Activated T-helper 17 cell treated with anti-CD3 and anti-CD28 coated beads, Interleukin-2, amount 50 U/mL, for 72 hours (primary cell): ENCODE results near the gene KRTAP19-3. TPM values are rescaled to one million over a fixed set of nuclear protein-coding genes. Genes with fewer than 3 reads are reported as not detected.
"Not testable (repeated sequence)": the region's sequence is repeated elsewhere in the genome, so short reads cannot be mapped to it uniquely, and the experiment has no call there.

Experiments
- ATAC-seq: fragments of 150-1000 bp; cut with Tn5 transposase; replicated peaks from 2 replicates; pipeline ENCODE4 v1.10.0; 2021; ENCODE audit warnings: mild to moderate bottlenecking, moderate library complexity
- H3K27ac Mint-ChIP-seq: one replicate; pipeline ENCODE4 v1.8.0; 2022; ENCODE audit warnings: mixed read lengths
- H3K27me3 Mint-ChIP-seq: one replicate; pipeline ENCODE4 v1.8.0; 2022; ENCODE audit warnings: mixed read lengths
- H3K36me3 Mint-ChIP-seq: one replicate; pipeline ENCODE4 v1.8.0; 2022; ENCODE audit warnings: low read depth, mild to moderate bottlenecking, mixed read lengths
- H3K4me1 Mint-ChIP-seq: one replicate; pipeline ENCODE4 v1.8.0; 2022; ENCODE audit warnings: mixed read lengths
- H3K4me3 Mint-ChIP-seq: one replicate; pipeline ENCODE4 v1.8.0; 2022; ENCODE audit warnings: mild to moderate bottlenecking, mixed read lengths
- H3K9me3 Mint-ChIP-seq: one replicate; pipeline ENCODE4 v1.8.0; 2022; ENCODE audit warnings: mixed read lengths
- total RNA-seq, 2 donors: library from RNA; stranded (reverse); gene quantifications; one replicate each; pipeline ENCODE4 v1.2.3, GENCODE V29; 2022

Gene KRTAP19-3
- total RNA-seq: not detected

DNA sequence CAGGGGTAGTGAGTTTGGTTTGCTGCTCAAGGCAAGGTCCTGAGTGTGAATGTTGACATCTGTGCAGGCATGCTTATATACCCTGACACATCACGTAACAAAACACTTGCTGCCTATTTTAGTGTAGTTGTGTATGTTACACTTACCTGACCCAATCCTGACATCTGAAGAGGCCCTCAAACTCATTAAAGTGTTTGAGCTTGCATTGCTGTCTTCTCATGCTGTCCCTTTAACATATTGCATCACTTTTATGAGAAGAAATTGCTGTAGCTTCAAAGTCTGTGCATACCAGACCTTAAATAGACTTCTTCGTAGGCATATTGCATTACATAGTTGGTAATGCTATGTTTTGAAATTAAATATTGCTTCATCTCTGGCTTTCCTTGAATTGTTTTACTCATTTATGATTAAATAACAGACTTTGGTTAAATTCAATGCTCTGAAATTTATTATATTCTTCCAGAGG lies at the start of gene KRTAP19-3:
Gene KRTAP19-3 (minus strand): TSS at position 51 of the 466 bp plus-strand sequence. CDS start 56 bp downstream, outside the sequence.
- Mint-ChIP-seq H3K9me3 (no peaks in the 10 kb centered on the region), H3K27ac (no peak within 1 kb of the TSS), H3K36me3 (no peaks in the 10 kb centered on the region), H3K27me3 (no peaks in the 10 kb centered on the region), H3K4me3 (no peak within 1 kb of the TSS), H3K4me1 (no peaks in the 10 kb centered on the region)
- ATAC-seq: no peak

DNA sequence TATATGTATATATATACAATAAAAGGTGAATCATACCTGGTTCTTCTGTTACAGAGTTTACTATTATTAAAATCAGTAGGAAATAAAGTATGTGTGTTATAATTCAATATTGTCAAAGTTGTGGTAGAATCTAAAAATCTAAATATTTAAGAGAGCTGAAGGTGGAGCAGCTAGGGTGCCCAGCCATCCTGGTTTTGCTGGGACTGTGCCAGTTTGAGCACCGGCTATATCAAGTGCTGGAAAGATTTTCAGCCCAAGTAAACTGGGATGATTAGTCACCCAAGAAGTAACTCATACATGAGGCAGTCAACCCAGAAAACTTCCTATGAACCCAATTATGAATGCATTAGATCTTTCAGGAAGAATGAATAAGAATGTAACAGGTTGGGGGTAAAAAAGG lies 27.1 kb upstream of the KRTAP19-3 start:
- no peaks in the 10 kb centered on the region for H3K4me1 Mint-ChIP-seq
- no peaks in the 10 kb centered on the region for H3K36me3 Mint-ChIP-seq
- H3K4me3 Mint-ChIP-seq: no peak overlapping the region
- H3K27ac Mint-ChIP-seq: no peak overlapping the region
- ATAC-seq: no peak
- peaks cover 4% of the 10 kb centered on the region for H3K9me3 Mint-ChIP-seq
- H3K27me3 Mint-ChIP-seq: no peaks in the 10 kb centered on the region

GRCh38 chr21:30515681-30516080 lies 23.9 kb upstream of the KRTAP19-3 start:
- no peak overlapping the region for H3K4me3 Mint-ChIP-seq
- no peaks in the 10 kb centered on the region for H3K27me3 Mint-ChIP-seq
- H3K4me1 Mint-ChIP-seq: no peaks in the 10 kb centered on the region
- H3K36me3 Mint-ChIP-seq: no peaks in the 10 kb centered on the region
- ATAC-seq: no peak
- H3K9me3 Mint-ChIP-seq: peaks cover 4% of the 10 kb centered on the region
- H3K27ac Mint-ChIP-seq: no peak overlapping the region

DNA sequence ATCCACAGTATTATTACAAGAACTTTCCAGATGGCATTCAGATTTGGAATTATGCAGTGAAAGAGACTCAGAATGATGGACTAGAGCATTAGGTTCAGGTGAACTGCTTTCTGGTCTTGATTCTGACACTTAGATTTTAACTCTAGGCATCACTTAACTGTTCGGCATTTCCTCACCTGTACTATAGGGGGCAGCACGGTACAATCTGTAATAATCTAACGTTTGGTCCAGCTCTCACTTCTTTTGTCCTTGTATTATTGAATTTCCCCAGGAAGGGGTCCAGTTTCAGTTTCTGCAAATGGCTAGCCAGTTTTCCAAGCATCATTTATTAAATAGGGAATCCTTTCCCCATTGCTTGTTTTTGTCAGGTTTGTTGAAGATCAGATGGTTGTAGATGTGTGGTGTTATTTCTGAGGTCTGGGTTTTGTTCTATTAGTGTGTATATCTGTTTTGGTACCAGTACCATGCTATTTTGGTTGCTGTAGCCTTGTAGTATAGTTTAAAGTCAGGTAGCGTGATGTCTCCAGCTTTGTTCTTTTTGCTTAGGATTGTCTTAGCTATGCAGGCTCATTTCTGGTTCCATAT lies 13.9 kb upstream of the KRTAP19-3 start:
- H3K4me1 Mint-ChIP-seq, H3K36me3 Mint-ChIP-seq, H3K27ac Mint-ChIP-seq, H3K4me3 Mint-ChIP-seq, H3K9me3 Mint-ChIP-seq, ATAC-seq: not testable (repeated sequence)
- H3K27me3 Mint-ChIP-seq: peaks cover 20% of the 10 kb centered on the region

DNA sequence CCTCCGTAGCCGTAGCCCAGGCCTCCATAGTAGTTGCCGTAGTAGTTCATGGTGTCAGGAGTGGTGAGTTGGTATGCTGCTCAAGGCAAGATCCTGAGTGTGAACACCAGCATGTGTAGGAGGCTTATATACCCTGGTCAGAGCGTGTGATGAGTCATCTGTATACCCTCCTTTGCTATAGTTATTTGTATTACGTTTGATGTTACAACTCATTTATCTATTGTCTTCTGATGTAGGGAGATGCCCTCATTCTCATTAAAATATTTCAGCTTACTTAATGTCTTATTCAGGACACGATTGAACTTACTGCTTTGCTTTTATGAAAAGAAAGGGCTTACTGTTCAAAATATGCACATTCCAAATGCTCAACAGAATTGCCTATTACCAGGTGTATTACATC lies 10.2 kb upstream of the KRTAP19-3 start, which contains the start of gene KRTAP19-5:
Gene KRTAP19-5 (minus strand): TSS at position 101 of the 400 bp plus-strand sequence. CDS start 51 bp downstream, at position 50.
- Mint-ChIP-seq H3K4me1 (no peaks in the 10 kb centered on the region), H3K27ac (no peak within 1 kb of the TSS), H3K4me3 (no peak within 1 kb of the TSS), H3K36me3 (no peaks in the 10 kb centered on the region), H3K9me3 (no peaks in the 10 kb centered on the region), H3K27me3 (peaks cover 14% of the 10 kb centered on the region)
- ATAC-seq: no peak

GRCh38 chr21:30497065-30497464 lies 5.3 kb upstream of the KRTAP19-3 start, which contains the start of gene KRTAP19-4:
TSS of gene KRTAP19-4 (minus strand) at chr21:30497165. CDS start at chr21:30497110, 55 bp downstream.
- H3K36me3 Mint-ChIP-seq: no peaks in the 10 kb centered on the region
- no peaks in the 10 kb centered on the region for H3K9me3 Mint-ChIP-seq
- no peaks in the 10 kb centered on the region for H3K27me3 Mint-ChIP-seq
- no peak within 1 kb of the TSS for H3K27ac Mint-ChIP-seq
- ATAC-seq: no peak
- no peak within 1 kb of the TSS for H3K4me3 Mint-ChIP-seq
- H3K4me1 Mint-ChIP-seq: no peaks in the 10 kb centered on the region

GRCh38 chr21:30487336-30487735 lies 4.5 kb downstream of the KRTAP19-3 start, which contains the start of gene KRTAP19-2:
TSS of gene KRTAP19-2 (minus strand) at chr21:30487436. CDS start at chr21:30487348, 88 bp downstream.
- H3K9me3 Mint-ChIP-seq: peaks cover 6% of the 10 kb centered on the region
- no peak within 1 kb of the TSS for H3K4me3 Mint-ChIP-seq
- no peaks in the 10 kb centered on the region for H3K27me3 Mint-ChIP-seq
- no peaks in the 10 kb centered on the region for H3K36me3 Mint-ChIP-seq
- no peak for ATAC-seq
- no peak within 1 kb of the TSS for H3K27ac Mint-ChIP-seq
- H3K4me1 Mint-ChIP-seq: no peaks in the 10 kb centered on the region

DNA sequence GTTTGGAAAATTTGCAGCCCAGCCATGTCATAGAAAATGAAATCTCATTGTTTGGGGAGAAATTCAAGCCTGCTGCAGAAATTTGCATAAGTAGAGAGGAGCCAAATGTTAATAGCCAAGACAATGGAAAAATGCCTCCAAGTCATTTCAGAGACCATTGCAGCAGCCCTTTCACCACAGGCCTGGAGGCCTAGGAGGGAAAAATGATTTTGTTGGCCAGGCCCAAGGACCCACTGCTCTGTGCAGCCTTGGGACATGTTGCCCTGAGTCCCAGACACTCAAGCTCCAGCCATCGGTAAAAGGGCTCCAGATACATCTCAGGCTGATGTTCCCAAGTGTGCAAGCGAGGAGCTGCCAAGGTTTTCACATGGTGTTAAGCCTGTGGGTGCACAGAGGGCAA lies 5.6 kb downstream of the KRTAP19-3 start:
- H3K27ac Mint-ChIP-seq: no peak overlapping the region
- peaks cover under 1% of the 10 kb centered on the region for H3K27me3 Mint-ChIP-seq
- no peaks in the 10 kb centered on the region for H3K4me1 Mint-ChIP-seq
- ATAC-seq: no peak
- H3K4me3 Mint-ChIP-seq: no peak overlapping the region
- no peaks in the 10 kb centered on the region for H3K36me3 Mint-ChIP-seq
- peaks cover 6% of the 10 kb centered on the region for H3K9me3 Mint-ChIP-seq

DNA sequence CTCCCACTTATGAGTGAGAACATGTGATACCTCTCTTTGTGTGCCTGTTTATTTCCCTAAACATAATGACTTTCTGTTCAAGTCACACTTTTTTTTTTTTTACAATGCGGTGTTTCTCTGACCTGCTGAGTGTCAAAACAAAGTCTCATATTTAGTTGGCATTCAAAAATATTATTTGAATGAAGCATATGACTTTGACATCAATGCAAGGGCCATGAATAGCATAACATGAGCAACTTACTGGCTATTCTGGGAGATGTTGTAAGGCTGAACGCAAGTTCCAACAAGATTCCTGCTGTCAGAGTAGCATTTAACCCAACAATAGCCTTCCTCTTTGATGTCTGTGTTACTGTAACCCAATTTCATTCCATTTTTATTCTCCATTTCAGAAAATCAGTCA lies 9.7 kb downstream of the KRTAP19-3 start:
- no peak for ATAC-seq
- Mint-ChIP-seq H3K9me3 (peaks cover 6% of the 10 kb centered on the region), H3K36me3 (no peaks in the 10 kb centered on the region), H3K27me3 (peaks cover 6% of the 10 kb centered on the region), H3K4me1 (no peaks in the 10 kb centered on the region), H3K4me3 (no peak overlapping the region), H3K27ac (no peak overlapping the region)

- H3K27ac Mint-ChIP-seq: no peak within 1 kb of the TSS
- no peaks in the 10 kb centered on the region for H3K36me3 Mint-ChIP-seq
- H3K4me3 Mint-ChIP-seq: no peak within 1 kb of the TSS
- no peak for ATAC-seq
- H3K27me3 Mint-ChIP-seq: peaks cover 6% of the 10 kb centered on the region
- peaks cover under 1% of the 10 kb centered on the region for H3K9me3 Mint-ChIP-seq
- no peaks in the 10 kb centered on the region for H3K4me1 Mint-ChIP-seq
Observed at GRCh38 chr21:30480145-30480544, 11.7 kb downstream of the KRTAP19-3 start, which contains the start of gene KRTAP19-1. TSS of gene KRTAP19-1 (minus strand) at chr21:30480367. CDS start at chr21:30480317, 50 bp downstream.

- no peak overlapping the region for H3K27ac Mint-ChIP-seq
- peaks cover 6% of the 10 kb centered on the region for H3K27me3 Mint-ChIP-seq
- no peak for ATAC-seq
Observed at GRCh38 chr21:30479259-30479658, 12.6 kb downstream of the KRTAP19-3 start.

DNA sequence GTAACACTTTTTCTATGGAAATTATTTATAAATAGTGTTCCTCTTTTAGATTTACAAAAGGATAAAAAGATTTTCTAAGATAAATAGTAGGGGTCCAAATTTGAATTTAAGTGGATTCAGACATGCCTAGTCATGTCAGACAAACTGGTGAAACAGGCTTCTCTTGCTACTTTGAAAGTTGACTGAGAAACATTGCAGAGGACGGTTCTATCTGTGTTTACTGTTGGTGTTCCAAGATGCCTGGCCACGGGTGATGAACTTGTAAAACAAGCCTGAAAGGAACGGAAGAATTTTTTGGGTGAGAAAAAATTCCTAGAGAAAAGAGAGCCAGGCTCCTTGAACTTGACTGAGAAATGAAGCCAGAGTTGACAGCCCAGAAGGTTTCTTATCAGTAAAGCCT lies 13.8 kb downstream of the KRTAP19-3 start:
- Mint-ChIP-seq H3K27me3 (peaks cover 6% of the 10 kb centered on the region), H3K9me3 (no peaks in the 10 kb centered on the region), H3K4me3 (no peak overlapping the region), H3K36me3 (no peaks in the 10 kb centered on the region), H3K27ac (no peak overlapping the region), H3K4me1 (no peaks in the 10 kb centered on the region)
- ATAC-seq: no peak

More at GRCh38 chr21:30479259-30479658, 12.6 kb downstream of the KRTAP19-3 start:
- no peaks in the 10 kb centered on the region for H3K9me3 Mint-ChIP-seq
- H3K4me3 Mint-ChIP-seq: no peak overlapping the region
- H3K4me1 Mint-ChIP-seq: no peaks in the 10 kb centered on the region
- no peaks in the 10 kb centered on the region for H3K36me3 Mint-ChIP-seq

- H3K27ac Mint-ChIP-seq: no peak overlapping the region
- peaks cover 3% of the 10 kb centered on the region for H3K9me3 Mint-ChIP-seq
Observed at GRCh38 chr21:30468900-30469714, 22.7 kb downstream of the KRTAP19-3 start.

DNA sequence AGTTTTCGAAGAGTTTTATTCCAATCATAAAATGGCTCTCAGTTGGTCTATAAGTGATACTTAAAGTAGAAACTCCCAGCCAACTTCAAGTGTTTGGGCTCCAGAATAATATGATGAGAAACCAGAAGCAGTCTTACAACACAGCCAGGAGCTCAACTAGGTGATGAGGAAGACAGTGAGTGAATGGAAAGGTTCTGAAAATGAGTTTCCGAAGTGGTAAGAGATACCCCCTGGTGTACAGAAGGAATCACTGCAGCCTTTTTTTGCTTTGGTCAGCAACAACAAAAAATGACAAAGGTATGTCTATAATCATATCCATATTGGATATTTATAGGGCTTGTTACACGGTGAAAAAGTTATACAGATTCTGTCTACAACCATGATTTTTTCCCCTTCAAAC lies 28.1 kb downstream of the KRTAP19-3 start:
- H3K4me1 Mint-ChIP-seq: no peaks in the 10 kb centered on the region
- H3K27ac Mint-ChIP-seq: no peak overlapping the region
- ATAC-seq: no peak
- no peak overlapping the region for H3K4me3 Mint-ChIP-seq
- H3K36me3 Mint-ChIP-seq: no peaks in the 10 kb centered on the region
- peaks cover 5% of the 10 kb centered on the region for H3K27me3 Mint-ChIP-seq
- peaks cover 3% of the 10 kb centered on the region for H3K9me3 Mint-ChIP-seq

More at GRCh38 chr21:30468900-30469714, 22.7 kb downstream of the KRTAP19-3 start:
- ATAC-seq: no peak
- peaks cover 8% of the 10 kb centered on the region for H3K27me3 Mint-ChIP-seq
- H3K36me3 Mint-ChIP-seq: no peaks in the 10 kb centered on the region
- H3K4me1 Mint-ChIP-seq: no peaks in the 10 kb centered on the region
- no peak overlapping the region for H3K4me3 Mint-ChIP-seq

GRCh38 chr21:30448514-30448913 lies 43.3 kb downstream of the KRTAP19-3 start:
- Mint-ChIP-seq H3K4me3 (no peak overlapping the region), H3K36me3 (no peaks in the 10 kb centered on the region), H3K9me3 (no peaks in the 10 kb centered on the region), H3K27me3 (peaks cover 5% of the 10 kb centered on the region), H3K27ac (no peak overlapping the region), H3K4me1 (no peaks in the 10 kb centered on the region)
- ATAC-seq: no peak
